Esophagus muscularis mucosa (tissue), 4 donors: Measurements from ENCODE around the gene DOK6. TPM values are rescaled to one million over a fixed set of nuclear protein-coding genes. Genes with fewer than 3 reads are reported as not detected.

ENCODE experiments used
- DNase-seq: peaks from one replicate; pipeline ENCODE4 v3.0.0-alpha.2; 2017; ENCODE audit errors: extremely low spot score
- H3K27ac ChIP-seq, 4 donors: fragments of 200-600 bp; sonication (generic); replicated peaks in 1 of 4; 1 replicate in 3 of 4; 2 replicates in 1 of 4; pipeline ENCODE4 v1.5.1; 2016 to 2019; ENCODE audit warnings: mild to moderate bottlenecking in 1 of 4
- H3K27me3 ChIP-seq, 4 donors: fragments of 200-600 bp; sonication (generic); one replicate each; pipeline versions ENCODE4 v1.5.1 to v1.6.0; 2016 to 2019
- H3K36me3 ChIP-seq, 4 donors: fragments of 200-600 bp; sonication (generic); one replicate each; pipeline ENCODE4 v1.5.1; 2016 to 2019
- H3K4me1 ChIP-seq, 4 donors: fragments of 200-600 bp; sonication (generic); one replicate each; pipeline ENCODE4 v1.5.1; 2016 to 2019
- H3K4me3 ChIP-seq, 4 donors: fragments of 200-600 bp; sonication (generic); 1 replicate in 2 of 4; 2 replicates in 2 of 4; pipeline ENCODE4 v1.5.1; 2016 to 2019; ENCODE audit warnings: mild to moderate bottlenecking in 4 of 4, moderate library complexity in 1 of 4
- H3K9me3 ChIP-seq, 4 donors: fragments of 200-600 bp; sonication (generic); 1 replicate in 3 of 4; 2 replicates in 1 of 4; pipeline ENCODE4 v1.5.1; 2016 to 2019
- CTCF ChIP-seq, 3 experiments: fragments of 200-600 bp in 2 of 3; fragments of 450-650 bp in 1 of 3; sonication (generic) in 2 of 3; IDR thresholded peaks; one replicate each; pipeline ENCODE4 v1.5.1; 2017 to 2019; ENCODE audit warnings: antibody characterized with exemption in 3 of 3, mild to moderate bottlenecking in 2 of 3, moderate library complexity in 1 of 3
- EP300 ChIP-seq: sonication (generic); formaldehyde crosslinking; IDR thresholded peaks from one replicate; pipeline ENCODE4 v1.6.1; 2017; ENCODE audit warnings: antibody characterized with exemption
- POLR2A ChIP-seq: fragments of 450-650 bp; IDR thresholded peaks from one replicate; pipeline ENCODE4 v1.6.1; 2017; ENCODE audit warnings: antibody characterized with exemption, moderate library complexity, mild to moderate bottlenecking, low read depth
- POLR2AphosphoS5 ChIP-seq, 2 donors: sonication (generic); formaldehyde crosslinking; IDR thresholded peaks; one replicate each; pipeline ENCODE4 v1.6.1; 2017; ENCODE audit warnings: antibody characterized with exemption in 2 of 2
- WGBS: methylation state at CpG from one replicate; pipeline ENCODE4 v1.1.5; 2018; 5-methylcytosine and 5-hydroxymethylcytosine counted together
- intact Hi-C: fragments of 100-400 bp; cut with DNase I; formaldehyde crosslinking; loops from one replicate; pipeline ENCODE4 v1.15.1; 2023
- total RNA-seq, 4 donors: library from RNA; depleted of rRNA; stranded (reverse); fragments of >200 nt; gene quantifications; one replicate each; pipeline versions ENCODE4 v1.1.0 to v1.2.1, GENCODE V29; 2016

The DOK6 gene
- total RNA-seq, 4 donors from 2014 or later: 0.83 to 4.1 (median 1.9) TPM

- WGBS: 91% methylated on average over 7 of the region's 7 CpGs
These were observed 439.8 kb downstream of the DOK6 start for GRCh38 chr18:69840445-69840844.

GRCh38 chr18:69841117-69841516 lies 440.4 kb downstream of the DOK6 start:
- H3K4me3 ChIP-seq: no peak overlapping the region
- no peak for DNase-seq
- intact Hi-C loops: no loop called here
- WGBS: 85% methylated on average over 9 of the region's 9 CpGs
- no peaks in the 10 kb centered on the region for H3K9me3 ChIP-seq
- peaks cover 4 to 8% (median 7%) of the 10 kb centered on the region in 4 donors for H3K4me1 ChIP-seq
- H3K36me3 ChIP-seq: no peaks in the 10 kb centered on the region
- no peak overlapping the region for H3K27ac ChIP-seq
- H3K27me3 ChIP-seq: no peaks in the 10 kb centered on the region
- TF ChIP-seq POLR2AphosphoS5 (IDR thresholded peaks at IDR 0.05) (no peak), EP300 (no peak), POLR2A (no peak), CTCF (IDR thresholded peaks at IDR 0.05) (no peak)

More at GRCh38 chr18:69840445-69840844, 439.8 kb downstream of the DOK6 start:
- no peak overlapping the region for H3K4me3 ChIP-seq
- H3K4me1 ChIP-seq: peaks cover 0 to 2% (median under 1%) of the 10 kb centered on the region in 4 donors
- H3K27ac ChIP-seq: no peak overlapping the region
- intact Hi-C loops: no loop called here
- no peaks in the 10 kb centered on the region for H3K9me3 ChIP-seq
- no peaks in the 10 kb centered on the region for H3K36me3 ChIP-seq
- TF ChIP-seq EP300: no peak
- no peak for DNase-seq
- H3K27me3 ChIP-seq: no peaks in the 10 kb centered on the region

- Histone ChIP-seq H3K27me3 (no peaks in the 10 kb centered on the region), H3K9me3 (no peaks in the 10 kb centered on the region), H3K36me3 (no peaks in the 10 kb centered on the region), H3K4me1 (peaks cover 4 to 22% (median 15%) of the 10 kb centered on the region in 4 donors), H3K4me3 (no peak overlapping the region), H3K27ac (no peak overlapping the region)
- DNase-seq: no peak
- 76% methylated on average over 5 of the region's 5 CpGs for WGBS
- TF ChIP-seq POLR2A: no peak
- TF ChIP-seq CTCF (IDR thresholded peaks at IDR 0.05): no peak
- TF ChIP-seq POLR2AphosphoS5 (IDR thresholded peaks at IDR 0.05): no peak
- no peak for TF ChIP-seq EP300
- intact Hi-C loops: no loop called here
These were observed 442.3 kb downstream of the DOK6 start for GRCh38 chr18:69843015-69843414.

- no peaks in the 10 kb centered on the region for H3K9me3 ChIP-seq
These were observed 444.0 kb downstream of the DOK6 start for GRCh38 chr18:69844656-69845055.

More at GRCh38 chr18:69844656-69845055, 444.0 kb downstream of the DOK6 start:
- Histone ChIP-seq H3K27me3 (no peaks in the 10 kb centered on the region), H3K36me3 (no peaks in the 10 kb centered on the region), H3K4me3 (no peak overlapping the region), H3K4me1 (peaks cover 4 to 22% (median 15%) of the 10 kb centered on the region in 4 donors), H3K27ac (no peak overlapping the region)
- TF ChIP-seq POLR2AphosphoS5 (IDR thresholded peaks at IDR 0.05) (no peak), EP300 (no peak), CTCF (IDR thresholded peaks at IDR 0.05) (no peak), POLR2A (no peak)
- DNase-seq: no peak
- intact Hi-C loops: loop anchor here (5.0 kb wide), 1 partner anchor 43 kb away; no protein-coding TSS in a partner anchor
- 97% methylated on average over 2 of the region's 2 CpGs for WGBS
